Measurements from ENCODE around the gene FOXF2.
A peak's percentile ranks its signal among the peaks of the same experiment; 100 is the strongest.

Gene FOXF2

GRCh38 chr6:1379017-1379787 is 10.2 kb upstream of the FOXF2 start:
- DNase-seq = no peak

DNA sequence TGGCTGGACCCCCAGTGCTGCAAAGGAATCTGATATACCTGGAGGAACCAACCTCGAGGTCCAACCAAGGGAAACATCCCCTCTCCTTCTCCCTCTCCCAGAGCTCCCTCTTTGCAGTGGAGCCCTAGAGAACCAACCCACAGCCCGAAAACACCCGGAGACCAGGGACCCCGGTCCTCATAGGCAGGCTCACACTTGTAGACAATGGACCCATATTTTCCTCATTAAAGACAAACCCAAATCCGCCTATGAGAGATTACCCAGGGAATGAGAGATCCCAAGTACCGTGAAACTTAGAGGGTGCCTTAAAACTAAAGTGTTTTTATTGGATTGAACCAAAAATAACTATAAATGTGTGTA is 9.6 kb upstream of the FOXF2 start:
- DNase-seq = no peak

- DNase-seq = no peak
Observed at GRCh38 chr6:1380625-1381427, 8.6 kb upstream of the FOXF2 start.

DNA sequence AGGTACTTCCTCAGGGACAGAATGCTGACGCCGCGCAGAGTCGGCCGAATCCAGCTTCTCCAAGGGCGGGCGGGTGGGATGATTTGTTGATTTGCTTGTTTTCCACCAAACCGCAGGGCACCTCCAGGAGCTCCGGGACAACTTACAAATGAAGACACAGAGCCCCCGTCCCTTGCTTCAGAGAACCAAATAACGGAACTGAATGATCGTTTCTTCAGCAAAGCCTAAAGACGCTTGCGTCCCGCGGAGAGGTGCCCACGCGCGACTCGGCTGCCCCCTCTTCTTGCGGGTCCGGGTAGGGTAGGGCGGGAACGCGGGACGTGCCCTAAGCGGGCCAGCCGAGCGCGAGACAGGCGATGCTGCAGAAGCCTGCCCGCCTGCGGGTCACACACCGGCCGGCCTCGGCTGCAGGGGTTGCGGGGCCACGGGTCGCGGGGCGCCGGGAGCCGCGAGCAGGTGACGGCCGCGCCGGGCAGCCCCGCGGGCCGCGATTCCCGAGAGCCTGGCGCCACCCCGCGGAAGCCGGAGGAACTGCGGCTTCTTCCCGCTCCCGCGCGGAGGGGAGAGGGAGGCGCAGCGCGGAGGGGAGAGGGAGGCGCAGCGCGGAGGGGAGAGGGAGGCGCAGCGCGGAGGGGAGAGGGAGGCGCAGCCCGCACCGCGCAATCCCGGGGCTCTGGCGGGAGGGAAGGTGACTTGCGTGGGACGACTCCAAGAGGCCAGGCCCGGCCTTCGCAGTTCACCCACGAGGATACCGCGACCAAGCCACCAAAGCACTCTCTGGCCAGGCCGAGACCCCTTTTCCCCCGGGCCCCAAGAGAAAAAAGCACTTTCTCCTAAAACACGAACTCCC is 7.7 kb upstream of the FOXF2 start:
- no peak for DNase-seq

DNA sequence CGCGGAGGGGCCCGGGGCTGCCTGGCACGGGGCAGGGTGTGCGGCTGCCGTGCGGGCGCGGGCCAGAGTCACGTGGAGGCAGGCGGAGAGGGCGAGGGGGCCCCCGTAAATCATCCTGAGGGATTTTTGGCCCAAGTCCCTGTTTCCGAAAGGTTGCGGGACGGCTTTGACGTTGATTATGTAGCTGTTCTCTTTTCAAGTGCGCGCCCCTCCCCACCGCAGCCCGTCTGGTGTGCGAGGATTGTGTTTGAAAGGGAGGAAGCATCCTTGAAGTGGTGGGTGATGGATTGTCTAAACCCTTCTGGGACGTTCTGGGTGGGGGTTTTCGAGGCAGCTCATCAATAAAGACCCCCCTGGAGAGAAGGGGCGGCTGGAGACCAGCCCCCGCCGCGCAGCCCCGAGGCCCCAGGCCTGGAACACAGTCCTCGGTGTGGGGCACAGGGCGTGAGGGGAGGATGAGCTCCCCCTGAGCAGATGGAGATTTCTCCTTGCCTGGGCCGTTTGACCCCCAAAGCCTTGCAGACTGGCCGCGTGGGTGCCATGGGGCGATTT is 7.0 kb upstream of the FOXF2 start:
- no peak for DNase-seq

DNA sequence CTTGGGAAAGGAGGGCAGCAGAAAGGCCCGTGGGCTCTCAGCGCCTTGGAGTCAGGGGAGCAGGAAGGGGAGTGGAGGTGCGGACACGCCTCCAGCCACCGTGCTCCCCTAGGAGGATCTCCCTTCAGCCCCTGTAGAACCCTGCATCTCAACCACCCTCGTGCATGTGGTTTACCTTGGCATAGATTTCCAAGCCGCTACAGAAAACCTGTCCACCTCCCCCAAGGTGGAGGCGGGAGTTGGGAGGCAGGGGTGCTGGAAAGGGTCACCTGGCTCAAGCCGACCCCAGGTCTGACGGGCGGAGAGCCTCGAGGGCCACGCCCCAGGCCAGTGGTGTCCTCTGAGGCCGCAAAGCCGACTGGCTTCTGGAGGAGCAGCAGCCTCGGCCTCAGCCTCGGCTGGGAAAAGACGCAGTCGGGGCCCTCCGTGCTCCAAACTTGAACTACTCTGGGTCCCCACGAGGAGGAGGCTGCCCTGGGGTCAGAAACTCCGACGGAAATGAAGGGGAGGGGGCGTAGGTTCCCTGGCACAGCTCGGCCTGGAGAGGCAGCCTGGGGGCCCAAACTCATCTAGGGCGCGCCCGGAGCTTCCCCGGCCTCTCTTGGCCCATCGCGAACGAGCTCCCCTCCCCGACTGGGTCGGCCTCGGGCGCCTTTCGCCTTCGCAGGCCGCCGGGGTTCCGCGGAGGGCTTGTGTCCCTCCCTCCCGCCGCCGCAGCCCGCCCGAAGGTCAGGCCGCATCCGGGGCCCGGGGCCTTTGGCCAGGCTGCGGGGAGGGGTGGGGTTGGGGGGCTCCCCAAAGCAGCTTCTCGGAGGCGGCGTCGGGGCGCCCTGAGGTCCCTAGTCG is 6.3 kb upstream of the FOXF2 start:
- no peak for DNase-seq

DNA sequence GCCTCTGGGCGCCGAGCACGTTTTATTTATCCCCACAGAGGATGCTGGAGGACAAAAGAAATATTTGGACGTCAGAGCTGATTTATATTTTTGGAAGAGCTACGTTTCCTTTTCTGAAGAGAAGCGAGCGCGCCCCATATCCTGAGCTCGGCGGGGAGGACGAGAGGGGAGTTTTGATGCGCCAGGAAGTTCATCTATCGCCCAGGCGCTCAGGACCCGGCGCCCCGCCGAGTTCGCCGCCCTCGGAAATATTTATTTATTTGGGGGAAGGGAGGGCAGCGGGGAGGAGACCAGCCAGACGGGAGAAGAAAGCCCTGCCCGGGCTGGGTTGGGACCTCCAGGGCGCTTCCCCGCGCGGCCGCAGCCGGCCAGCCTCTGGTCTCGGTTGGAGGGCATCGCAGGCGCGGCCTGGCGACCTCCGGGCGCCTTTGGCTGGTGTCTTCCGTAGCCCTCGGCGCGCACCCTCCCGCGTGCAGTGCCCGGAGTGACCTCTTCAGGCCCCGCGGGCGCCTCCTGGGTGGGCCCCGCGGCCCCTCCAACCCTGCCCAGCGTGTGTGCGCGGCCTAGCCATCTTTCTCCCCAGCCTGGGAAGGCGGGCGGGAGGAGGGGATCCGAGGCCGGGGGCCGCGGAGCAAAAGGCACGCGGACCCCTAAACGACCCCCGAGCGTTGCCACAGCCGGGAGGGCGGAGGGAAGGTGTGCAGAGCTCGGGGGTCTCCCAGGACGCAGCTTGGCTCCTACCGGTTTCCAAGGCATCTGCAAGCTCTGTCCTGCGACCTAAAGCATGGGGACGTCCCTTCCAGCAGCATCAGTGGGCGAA is 5.4 kb upstream of the FOXF2 start:
- no peak for DNase-seq

GRCh38 chr6:1384549-1385128 is 4.7 kb upstream of the FOXF2 start:
- no peak for DNase-seq

DNA sequence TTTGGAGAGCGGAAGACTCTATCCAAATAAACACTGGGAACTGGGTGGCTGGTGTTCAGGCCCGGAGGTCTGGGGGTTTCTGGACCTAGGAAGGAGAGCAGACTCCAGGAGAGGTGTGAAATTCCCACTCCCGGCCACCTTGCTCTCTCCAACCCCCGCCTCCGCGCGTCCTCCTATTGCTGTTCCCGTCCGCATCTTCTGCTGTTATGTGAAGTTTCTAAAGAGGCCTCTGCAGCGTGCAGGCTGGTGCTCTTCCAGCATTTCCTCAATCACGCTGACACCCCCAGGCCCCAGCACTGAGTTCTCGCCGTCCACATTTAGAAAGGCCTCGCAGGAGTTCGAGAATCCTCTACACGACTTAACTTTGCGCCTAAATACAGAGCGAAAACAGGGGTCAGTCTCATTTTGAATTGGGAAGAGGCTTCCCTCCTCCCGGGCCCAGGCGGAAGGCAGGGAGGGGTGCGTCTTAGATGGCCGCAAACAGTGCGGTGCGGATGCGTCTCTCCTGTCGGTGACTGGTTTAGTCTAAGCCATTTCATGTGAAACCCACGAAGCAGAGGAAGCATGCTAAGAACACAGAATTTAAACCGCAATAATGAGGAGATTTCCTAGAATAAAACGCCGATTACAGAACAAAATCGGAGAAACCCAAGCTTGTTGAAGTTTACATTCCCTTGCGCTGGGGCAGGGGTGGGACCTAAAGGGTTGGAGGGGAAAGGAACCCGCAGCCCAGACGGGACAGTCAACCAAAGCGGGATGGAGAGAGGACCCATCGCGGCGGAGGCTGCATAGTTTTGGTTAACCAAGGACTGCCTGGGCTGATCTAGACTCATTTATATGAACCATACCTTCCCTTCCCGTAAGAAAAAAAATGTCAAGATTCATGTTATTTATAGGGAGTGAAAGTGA is 4.0 kb upstream of the FOXF2 start:
- DNase-seq = no peak

DNA sequence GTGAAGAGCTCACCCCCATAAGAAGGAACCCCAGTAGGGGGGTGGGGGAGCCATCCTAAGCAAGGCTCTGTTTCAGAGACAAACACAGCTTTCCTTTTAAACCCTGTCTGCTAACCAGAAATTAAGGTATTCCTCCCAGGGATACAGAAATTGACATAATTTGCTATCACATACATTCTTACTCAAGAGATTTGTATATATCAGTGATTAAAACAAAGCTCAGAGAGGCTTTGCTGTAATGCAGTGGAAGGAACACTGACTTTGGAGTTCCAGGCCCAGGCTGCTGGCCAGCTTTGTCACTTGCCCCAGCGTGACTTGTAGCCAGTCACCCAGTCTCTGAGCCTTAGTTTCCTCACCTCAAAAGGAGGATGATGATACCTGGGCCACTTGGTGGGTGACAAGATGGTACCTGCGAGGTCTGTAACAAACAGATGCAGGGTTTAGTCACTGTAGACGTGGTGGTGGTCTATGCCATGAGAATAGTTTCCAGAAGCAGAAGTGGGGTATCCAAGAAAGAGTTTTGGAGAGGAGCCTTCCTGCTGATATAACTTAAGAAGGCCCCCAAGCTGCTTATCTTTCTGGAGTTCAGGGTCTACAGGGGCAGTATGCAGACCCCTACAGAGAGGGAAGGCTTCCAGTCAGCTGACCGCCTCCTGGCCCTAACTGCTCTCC is 3.2 kb upstream of the FOXF2 start:
- no peak for DNase-seq

GRCh38 chr6:1387538-1387875 is 1.9 kb upstream of the FOXF2 start:
- no peak for DNase-seq

DNA sequence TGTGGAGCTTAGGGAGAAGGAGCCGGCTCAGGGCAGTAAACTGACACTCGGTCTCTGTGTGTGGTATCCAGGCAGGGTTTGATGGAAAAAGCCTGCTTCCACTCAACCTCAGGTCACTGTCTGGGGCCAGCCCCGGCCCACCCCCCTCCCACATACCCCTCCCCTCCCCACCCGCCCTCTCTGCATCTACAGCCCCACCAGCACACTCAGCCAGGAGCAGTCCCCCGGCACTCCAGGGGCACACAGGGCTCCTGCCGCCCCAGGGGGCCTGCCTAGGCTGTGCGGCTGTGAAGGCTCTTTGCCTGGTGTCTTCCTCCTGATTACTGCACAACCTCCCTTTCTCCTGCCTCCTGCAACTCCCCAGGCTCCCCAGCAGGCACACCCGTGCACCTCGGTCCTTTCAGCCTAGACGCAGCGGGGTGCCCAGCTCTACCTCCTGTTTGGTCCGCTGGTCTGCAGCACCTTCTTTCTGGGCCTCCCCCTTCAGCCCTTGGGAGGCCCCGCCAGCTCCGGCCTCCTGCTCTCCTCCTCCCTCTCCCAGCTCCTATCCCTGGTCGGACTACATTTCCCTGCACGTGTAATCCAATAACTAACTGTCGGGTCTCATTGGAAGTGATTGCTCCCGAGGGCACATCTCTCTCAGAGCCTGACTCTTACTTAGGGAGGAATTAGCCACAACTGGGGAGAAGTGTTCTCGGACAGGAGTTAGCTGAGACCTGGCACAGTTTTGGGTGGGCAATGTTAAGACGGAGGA is 1.3 kb upstream of the FOXF2 start:
- DNase-seq = no peak

GRCh38 chr6:1388630-1389368 is 577 bp upstream of the FOXF2 start:
- no peak for DNase-seq

DNA sequence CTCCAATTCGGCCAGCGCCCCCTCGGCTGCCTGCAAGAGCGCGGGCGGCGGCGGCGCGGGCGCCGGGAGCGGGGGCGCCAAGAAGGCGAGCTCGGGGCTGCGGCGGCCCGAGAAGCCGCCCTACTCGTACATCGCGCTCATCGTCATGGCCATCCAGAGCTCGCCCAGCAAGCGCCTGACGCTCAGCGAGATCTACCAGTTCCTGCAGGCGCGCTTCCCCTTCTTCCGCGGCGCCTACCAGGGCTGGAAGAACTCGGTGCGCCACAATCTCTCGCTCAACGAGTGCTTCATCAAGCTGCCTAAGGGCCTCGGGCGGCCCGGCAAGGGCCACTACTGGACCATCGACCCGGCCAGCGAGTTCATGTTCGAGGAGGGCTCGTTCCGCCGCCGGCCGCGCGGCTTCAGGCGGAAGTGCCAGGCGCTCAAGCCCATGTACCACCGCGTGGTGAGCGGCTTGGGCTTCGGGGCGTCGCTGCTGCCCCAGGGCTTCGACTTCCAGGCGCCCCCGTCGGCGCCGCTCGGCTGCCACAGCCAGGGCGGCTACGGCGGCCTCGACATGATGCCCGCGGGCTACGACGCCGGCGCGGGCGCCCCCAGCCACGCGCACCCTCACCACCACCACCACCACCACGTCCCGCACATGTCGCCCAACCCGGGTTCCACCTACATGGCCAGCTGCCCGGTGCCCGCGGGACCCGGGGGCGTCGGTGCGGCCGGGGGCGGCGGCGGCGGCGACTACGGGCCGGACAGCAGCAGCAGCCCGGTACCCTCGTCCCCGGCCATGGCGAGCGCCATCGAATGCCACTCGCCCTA is 963 bp downstream of the FOXF2 start:
- DNase-seq = peak; percentile 19

DNA sequence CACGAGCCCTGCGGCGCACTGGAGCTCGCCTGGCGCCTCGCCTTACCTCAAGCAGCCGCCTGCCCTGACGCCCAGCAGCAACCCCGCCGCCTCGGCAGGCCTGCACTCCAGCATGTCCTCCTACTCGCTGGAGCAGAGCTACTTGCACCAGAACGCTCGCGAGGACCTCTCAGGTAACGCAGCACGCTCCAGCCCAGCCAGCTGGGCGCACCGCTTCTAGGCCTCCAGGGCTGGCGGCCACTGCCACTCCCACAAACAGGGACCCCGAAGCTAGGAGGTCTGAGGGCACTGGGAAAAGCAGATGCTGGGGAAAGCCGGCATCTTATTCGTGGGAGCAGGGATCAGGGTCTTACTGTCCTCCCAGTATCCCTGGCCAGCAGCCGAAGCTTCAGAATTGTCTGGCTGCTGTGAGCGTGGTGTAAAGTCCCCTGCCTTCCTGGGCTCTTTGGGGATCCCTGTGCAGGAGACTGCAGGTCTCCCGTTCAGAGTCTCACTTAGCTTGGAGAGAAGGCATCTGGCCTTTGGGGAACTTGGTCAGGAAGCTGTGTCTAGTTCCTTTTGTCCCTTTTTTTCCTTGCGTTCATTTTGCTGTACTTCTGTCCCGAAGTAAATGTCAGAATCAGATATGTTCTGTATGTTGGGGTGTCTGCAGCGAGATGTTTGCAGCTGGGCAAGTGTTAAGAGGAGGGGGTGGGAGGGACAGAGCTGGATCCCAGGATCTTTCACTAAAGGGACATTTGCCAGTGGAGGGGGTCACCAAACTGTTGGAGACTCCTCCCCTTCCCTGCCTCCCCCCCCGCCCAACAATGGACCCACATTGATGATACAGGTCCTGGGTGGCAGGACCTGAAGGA is 1.8 kb downstream of the FOXF2 start:
- no peak for DNase-seq

DNA sequence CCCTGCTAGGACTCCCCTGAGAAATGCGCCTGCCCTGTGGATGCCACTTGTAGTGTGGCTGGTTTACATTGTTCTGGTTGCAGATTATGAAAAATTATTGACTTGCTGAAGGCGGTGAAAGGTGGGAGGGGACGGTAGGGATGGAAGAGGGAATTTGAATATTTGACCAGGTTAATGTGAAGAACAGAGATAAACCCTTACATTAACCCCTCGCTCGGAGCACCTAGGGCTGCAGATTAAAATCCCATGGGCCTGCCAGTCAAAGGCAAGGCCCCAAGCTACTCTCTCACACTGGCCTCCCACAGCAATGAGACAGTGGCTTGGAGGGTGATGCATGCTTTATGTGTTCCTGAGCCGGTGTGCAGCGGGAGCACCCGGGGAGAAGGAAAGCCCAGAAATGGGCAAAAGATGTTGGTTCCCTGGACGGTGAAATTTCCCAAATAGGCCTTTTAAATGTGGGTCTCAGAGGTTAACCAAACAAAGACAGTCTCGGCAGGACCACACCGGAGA is 2.5 kb downstream of the FOXF2 start:
- no peak for DNase-seq

Data from NCI-H146 (cell line).